ENCODE measurements around the gene SLC25A17.
"Not testable (repeated sequence)": the region's sequence is repeated elsewhere in the genome, so short reads cannot be mapped to it uniquely, and the experiment has no call there.

The SLC25A17 gene

DNA sequence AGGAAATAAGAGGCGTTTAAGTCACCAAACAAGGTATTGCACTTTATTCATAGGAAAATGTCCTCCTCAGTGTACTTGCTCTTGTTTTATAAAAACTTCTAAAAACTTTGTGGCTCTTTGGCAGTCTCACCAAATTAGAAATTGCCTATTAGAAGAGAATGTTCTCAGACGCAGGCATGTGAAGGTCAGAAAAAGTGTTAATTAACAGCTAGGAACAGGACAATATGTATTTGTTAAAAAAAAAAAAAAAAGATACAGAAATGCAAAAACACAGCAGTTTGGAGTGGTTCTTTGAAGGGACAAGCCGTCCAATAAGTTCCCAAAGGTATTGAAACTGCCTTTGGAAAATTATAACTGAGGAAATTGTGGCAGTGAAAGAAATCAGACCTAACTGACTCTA, 67.9 kb downstream of the SLC25A17 start:
- DNase-seq = no peak

- no peak for DNase-seq
Observed at GRCh38 chr22:40749829-40750228, 69.3 kb downstream of the SLC25A17 start.

- DNase-seq = no peak
Observed at GRCh38 chr22:40748388-40749355, 70.5 kb downstream of the SLC25A17 start.

GRCh38 chr22:40747361-40747760, 71.8 kb downstream of the SLC25A17 start:
- no peak for DNase-seq

GRCh38 chr22:40746428-40747220, 72.5 kb downstream of the SLC25A17 start:
- no peak for DNase-seq

- DNase-seq = no peak
Observed at GRCh38 chr22:40743768-40744167, 75.4 kb downstream of the SLC25A17 start.

- no peak for DNase-seq
Observed at GRCh38 chr22:40741116-40741515, 78.0 kb downstream of the SLC25A17 start.

DNA sequence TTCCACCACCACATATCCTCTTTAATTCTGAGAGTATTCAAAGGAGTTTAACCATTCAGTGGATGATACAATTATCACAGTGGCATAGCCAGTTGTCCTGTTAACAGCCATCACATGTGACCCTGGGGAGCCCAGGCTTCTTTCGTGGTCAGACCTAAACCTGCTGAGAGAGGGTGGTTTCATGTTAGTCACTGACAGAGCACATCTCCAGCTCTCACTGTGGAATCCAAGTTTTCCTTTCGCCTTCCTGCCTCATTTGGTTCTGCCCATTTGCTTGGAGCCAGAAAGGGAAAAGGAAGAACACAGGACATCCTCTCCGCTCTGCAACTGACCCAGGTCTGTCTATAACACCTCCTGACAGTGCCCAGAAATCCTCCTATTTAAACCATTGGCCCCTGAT, 79.4 kb downstream of the SLC25A17 start:
- DNase-seq = no peak

DNA sequence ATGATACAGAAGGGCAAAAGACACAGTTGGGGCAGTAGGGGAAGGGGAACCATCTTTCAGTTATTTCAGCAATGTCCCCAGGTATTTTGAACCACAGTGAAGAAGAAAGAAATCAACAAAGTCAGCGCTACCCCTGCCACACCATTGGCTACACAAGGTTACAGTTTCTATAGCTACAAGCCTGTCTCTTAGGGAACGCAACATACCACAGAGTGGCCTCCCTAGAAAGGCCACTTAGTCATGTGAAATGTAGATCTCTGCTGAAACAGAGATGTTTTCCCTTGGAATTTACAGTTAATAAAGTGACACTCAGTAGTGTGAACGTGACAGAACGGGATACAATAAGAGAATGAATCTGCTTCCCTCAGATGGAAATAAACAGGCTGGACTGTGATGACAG, 85.2 kb downstream of the SLC25A17 start:
- DNase-seq = no peak

- no peak for DNase-seq
Observed at GRCh38 chr22:40732999-40733292, 86.2 kb downstream of the SLC25A17 start.

GRCh38 chr22:40729284-40729683, 89.9 kb downstream of the SLC25A17 start:
- no peak for DNase-seq

DNA sequence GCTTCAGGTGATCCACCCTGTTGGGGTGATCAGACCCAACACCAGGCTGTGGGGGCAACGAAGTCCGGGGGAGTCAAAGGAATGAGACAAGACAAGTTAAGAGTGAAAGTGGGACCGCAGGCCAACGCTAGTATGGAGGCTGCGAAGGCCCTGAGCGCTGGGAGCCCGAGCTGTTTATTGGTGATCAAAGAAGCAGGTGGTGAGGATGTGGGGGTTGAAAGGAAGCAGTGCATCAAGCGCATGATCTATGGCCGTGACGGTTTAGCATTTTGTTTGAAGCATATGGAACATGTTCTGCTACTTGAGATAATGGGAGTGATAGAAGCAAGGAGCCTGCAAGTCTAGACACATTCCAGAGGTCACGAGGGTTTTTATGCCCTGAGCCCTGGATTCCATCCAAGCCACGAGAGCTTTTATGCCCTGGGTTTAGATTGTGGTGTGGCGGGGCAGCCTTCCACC, 90.4 kb downstream of the SLC25A17 start:
- no peak for DNase-seq

DNA sequence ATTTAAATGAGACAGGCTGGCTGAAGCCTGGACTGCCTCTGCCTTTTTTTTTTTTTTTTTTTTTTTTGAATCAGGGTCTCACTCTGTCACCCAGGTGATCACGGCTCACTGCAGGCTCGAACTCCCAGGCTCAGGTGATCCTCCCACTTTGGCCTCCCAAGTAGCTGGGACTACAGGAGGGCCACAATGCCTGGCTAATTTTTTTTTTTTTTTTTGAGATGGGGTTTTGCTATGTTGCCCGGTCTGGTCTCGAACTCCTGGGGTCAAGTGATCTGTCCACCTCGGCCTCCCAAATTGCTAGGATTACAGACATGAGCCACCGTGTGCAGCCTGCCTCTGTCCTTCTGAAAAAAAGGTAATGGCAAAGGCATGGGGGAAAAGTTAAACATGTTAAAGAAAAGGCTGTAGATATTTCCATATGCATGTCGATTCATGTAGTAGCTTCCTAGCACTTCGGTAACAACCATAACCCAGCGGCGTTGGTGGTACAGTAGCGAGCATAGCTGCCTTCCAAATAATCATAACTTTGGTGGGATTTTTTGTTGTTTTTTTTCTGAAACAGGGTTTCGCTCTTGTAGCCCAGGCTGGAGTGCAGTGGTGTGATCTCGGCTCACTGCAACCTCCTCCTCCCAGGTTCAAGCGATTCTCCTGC, 91.1 kb downstream of the SLC25A17 start:
- no peak for DNase-seq

GRCh38 chr22:40727070-40727963, 91.8 kb downstream of the SLC25A17 start:
- DNase-seq = no peak

GRCh38 chr22:40726514-40726913, 92.6 kb downstream of the SLC25A17 start:
- DNase-seq = peak; percentile 15 to 25

- DNase-seq = no peak
Observed at GRCh38 chr22:40723396-40723933, 95.7 kb downstream of the SLC25A17 start.

- no peak for DNase-seq
Observed at GRCh38 chr22:40721266-40721665, 97.9 kb downstream of the SLC25A17 start.

GRCh38 chr22:40720538-40721256, 98.4 kb downstream of the SLC25A17 start:
- DNase-seq = no peak

GRCh38 chr22:40720156-40720537, 99.0 kb downstream of the SLC25A17 start:
- not testable (repeated sequence) for DNase-seq
